Astrocyte (in vitro differentiated cells and primary cell): ENCODE results near the gene MXRA7. TPM values are rescaled to one million over a fixed set of nuclear protein-coding genes. Genes with fewer than 3 reads are reported as not detected.

Source experiments
- DNase-seq: peaks from one replicate; pipeline ENCODE4 v3.0.0-alpha.2; 2010; ENCODE audit warnings: low read depth
- FAIRE-seq: peaks from 2 replicates; lab custom pipeline; 2011; peaks lifted over from hg19 to GRCh38; lab: Jason Lieb, UNC
- H2AFZ ChIP-seq: 2 replicates; pipeline ENCODE4 v1.6.0; 2012; ENCODE audit warnings: low read depth, low read length, inconsistent platforms
- H3K27ac ChIP-seq: 2 replicates; pipeline ENCODE4 v1.5.1; 2011; ENCODE audit warnings: low read depth, low read length, inconsistent platforms
- H3K27me3 ChIP-seq: 2 replicates; pipeline ENCODE4 v1.6.0; 2011; ENCODE audit warnings: low read length, inconsistent platforms; ENCODE audit not compliant: insufficient read depth
- H3K36me3 ChIP-seq: 2 replicates; pipeline ENCODE4 v1.5.1; 2011; ENCODE audit warnings: low read length, inconsistent platforms; ENCODE audit not compliant: insufficient read depth
- H3K4me1 ChIP-seq: 2 replicates; pipeline ENCODE4 v1.5.1; 2011; ENCODE audit warnings: low read length, inconsistent platforms; ENCODE audit not compliant: insufficient read depth
- H3K4me2 ChIP-seq: 2 replicates; pipeline ENCODE4 v1.6.0; 2012; ENCODE audit warnings: low read length, inconsistent platforms
- H3K4me3 ChIP-seq: 2 replicates; pipeline ENCODE4 v1.5.1; 2011; ENCODE audit warnings: low read depth, mild to moderate bottlenecking, low read length, inconsistent platforms; ENCODE audit not compliant: insufficient read depth
- H3K79me2 ChIP-seq: 2 replicates; pipeline ENCODE4 v1.6.0; 2012; ENCODE audit warnings: mild to moderate bottlenecking, low read length, inconsistent platforms; ENCODE audit not compliant: insufficient read depth
- H3K9ac ChIP-seq: 2 replicates; pipeline ENCODE4 v1.6.0; 2012; ENCODE audit warnings: mild to moderate bottlenecking, low read length, inconsistent platforms
- H3K9me3 ChIP-seq: 2 replicates; pipeline ENCODE4 v1.5.1; 2012; ENCODE audit warnings: low read depth, mild to moderate bottlenecking, low read length, inconsistent platforms; ENCODE audit not compliant: insufficient read depth
- H4K20me1 ChIP-seq: 2 replicates; pipeline ENCODE4 v1.6.0; 2012; ENCODE audit warnings: low read length, inconsistent platforms; ENCODE audit not compliant: insufficient read depth
- H3K27ac Mint-ChIP-seq: one replicate; pipeline ENCODE4 v1.8.0; 2021; ENCODE audit warnings: mild to moderate bottlenecking, mixed read lengths; ENCODE audit not compliant: unreplicated experiment
- H3K27me3 Mint-ChIP-seq: one replicate; pipeline ENCODE4 v1.8.0; 2021; ENCODE audit warnings: low read depth, mixed read lengths; ENCODE audit not compliant: unreplicated experiment
- H3K36me3 Mint-ChIP-seq: one replicate; pipeline ENCODE4 v1.8.0; 2021; ENCODE audit warnings: low read depth, mixed read lengths; ENCODE audit not compliant: unreplicated experiment
- H3K4me1 Mint-ChIP-seq: one replicate; pipeline ENCODE4 v1.8.0; 2021; ENCODE audit warnings: low read depth, mixed read lengths; ENCODE audit not compliant: unreplicated experiment
- H3K4me3 Mint-ChIP-seq: one replicate; pipeline ENCODE4 v1.8.0; 2021; ENCODE audit warnings: mild to moderate bottlenecking, moderate library complexity, mixed read lengths; ENCODE audit not compliant: unreplicated experiment
- H3K9me3 Mint-ChIP-seq: one replicate; pipeline ENCODE4 v1.8.0; 2021; ENCODE audit warnings: mild to moderate bottlenecking, mixed read lengths; ENCODE audit not compliant: unreplicated experiment
- EZH2 ChIP-seq: IDR thresholded peaks from 2 replicates; pipeline ENCODE4 v1.6.1; 2012; ENCODE audit warnings: mild to moderate bottlenecking, low read length, inconsistent platforms; ENCODE audit not compliant: insufficient read depth
- total RNA-seq: library from RNA; stranded (reverse); gene quantifications from 2 replicates; pipeline ENCODE4 v1.2.1, GENCODE V29; 2021
- TF ChIP-seq, protein P1 (sequence below): IDR thresholded peaks from 2 replicates; pipeline ENCODE4 v1.5.1; 2011; ENCODE audit warnings: low read depth, mild to moderate bottlenecking, inconsistent platforms, low read length, moderate library complexity; ENCODE audit not compliant: insufficient read depth

The MXRA7 gene
- total RNA-seq, 1 donor from 2014 or later, result 177 TPM

DNA sequence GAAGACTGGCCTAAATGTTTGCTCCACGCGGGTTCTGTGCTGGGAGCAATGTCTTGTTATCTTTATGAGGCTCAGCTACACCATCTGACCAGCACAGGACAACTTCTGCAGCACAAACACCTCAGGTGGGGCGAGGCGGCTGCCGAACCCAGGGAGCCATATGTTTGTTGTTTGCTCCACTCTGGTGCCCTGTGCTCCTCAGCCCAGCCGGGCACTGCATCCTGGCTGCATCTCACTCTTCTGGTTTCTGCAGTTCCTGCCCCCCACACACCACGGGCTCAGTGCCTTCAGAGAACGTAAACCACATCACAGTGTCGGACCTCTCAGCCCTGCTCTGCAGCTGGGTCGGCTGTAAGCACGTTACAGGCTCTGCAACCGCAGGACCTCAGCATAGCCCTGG lies 32.4 kb downstream of the MXRA7 start:
- DNase-seq, result no peak
- no peaks in the 10 kb centered on the region for H3K9me3 ChIP-seq
- peaks cover 23% of the 10 kb centered on the region for H3K4me1 ChIP-seq
- Mint-ChIP-seq H3K4me1 (peaks cover 13% of the 10 kb centered on the region), H3K4me3 (no peak overlapping the region), H3K9me3 (no peaks in the 10 kb centered on the region), H3K36me3 (peaks cover 15% of the 10 kb centered on the region), H3K27me3 (no peaks in the 10 kb centered on the region), H3K27ac (no peak overlapping the region)
- no peak overlapping the region for H3K9ac ChIP-seq
- TF ChIP-seq, protein P1, sequence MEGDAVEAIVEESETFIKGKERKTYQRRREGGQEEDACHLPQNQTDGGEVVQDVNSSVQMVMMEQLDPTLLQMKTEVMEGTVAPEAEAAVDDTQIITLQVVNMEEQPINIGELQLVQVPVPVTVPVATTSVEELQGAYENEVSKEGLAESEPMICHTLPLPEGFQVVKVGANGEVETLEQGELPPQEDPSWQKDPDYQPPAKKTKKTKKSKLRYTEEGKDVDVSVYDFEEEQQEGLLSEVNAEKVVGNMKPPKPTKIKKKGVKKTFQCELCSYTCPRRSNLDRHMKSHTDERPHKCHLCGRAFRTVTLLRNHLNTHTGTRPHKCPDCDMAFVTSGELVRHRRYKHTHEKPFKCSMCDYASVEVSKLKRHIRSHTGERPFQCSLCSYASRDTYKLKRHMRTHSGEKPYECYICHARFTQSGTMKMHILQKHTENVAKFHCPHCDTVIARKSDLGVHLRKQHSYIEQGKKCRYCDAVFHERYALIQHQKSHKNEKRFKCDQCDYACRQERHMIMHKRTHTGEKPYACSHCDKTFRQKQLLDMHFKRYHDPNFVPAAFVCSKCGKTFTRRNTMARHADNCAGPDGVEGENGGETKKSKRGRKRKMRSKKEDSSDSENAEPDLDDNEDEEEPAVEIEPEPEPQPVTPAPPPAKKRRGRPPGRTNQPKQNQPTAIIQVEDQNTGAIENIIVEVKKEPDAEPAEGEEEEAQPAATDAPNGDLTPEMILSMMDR, result no peak
- no peak for TF ChIP-seq EZH2
- H3K4me3 ChIP-seq, result no peak overlapping the region
- H3K36me3 ChIP-seq, result peaks cover 5% of the 10 kb centered on the region
- H3K79me2 ChIP-seq, result no peaks in the 10 kb centered on the region
- FAIRE-seq, result no peak
- no peak overlapping the region for H3K27ac ChIP-seq
- no peaks in the 10 kb centered on the region for H3K27me3 ChIP-seq
- H2AFZ ChIP-seq, result no peak overlapping the region
- H3K4me2 ChIP-seq, result no peak overlapping the region
- H4K20me1 ChIP-seq, result peaks cover 30% of the 10 kb centered on the region

DNA sequence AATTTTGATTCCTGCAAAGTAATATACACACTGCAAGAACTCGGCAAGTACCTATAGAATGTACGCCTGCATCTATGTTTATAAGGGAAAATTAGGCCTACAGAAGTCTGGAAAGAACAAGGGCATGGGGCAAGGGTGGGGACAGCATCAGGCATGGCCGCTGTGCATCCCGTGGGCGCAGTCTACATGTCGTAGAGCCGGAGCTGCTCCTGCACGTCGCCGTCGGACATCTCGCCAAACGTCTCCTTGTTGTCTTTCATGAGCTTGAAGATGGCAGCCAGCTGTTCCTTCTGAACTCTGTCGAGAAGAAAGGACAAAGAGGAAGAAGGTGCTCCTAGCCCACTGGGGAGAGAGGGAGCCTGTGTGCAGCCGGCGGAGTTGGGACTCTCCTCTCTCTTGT lies 33.4 kb downstream of the MXRA7 start:
- Mint-ChIP-seq H3K27me3 (no peaks in the 10 kb centered on the region), H3K36me3 (peaks cover 17% of the 10 kb centered on the region), H3K27ac (no peak overlapping the region), H3K4me3 (no peak overlapping the region), H3K4me1 (peaks cover 15% of the 10 kb centered on the region), H3K9me3 (no peaks in the 10 kb centered on the region)
- no peak for DNase-seq
- Histone ChIP-seq H2AFZ (no peak overlapping the region), H3K27me3 (no peaks in the 10 kb centered on the region), H4K20me1 (peaks cover 21% of the 10 kb centered on the region), H3K9me3 (no peaks in the 10 kb centered on the region), H3K36me3 (peaks cover 5% of the 10 kb centered on the region), H3K4me2 (no peak overlapping the region), H3K4me1 (peaks cover 17% of the 10 kb centered on the region), H3K79me2 (no peaks in the 10 kb centered on the region), H3K27ac (no peak overlapping the region), H3K9ac (no peak overlapping the region), H3K4me3 (no peak overlapping the region)
- no peak for FAIRE-seq
- no peak for TF ChIP-seq EZH2
- TF ChIP-seq, protein P1, result no peak

DNA sequence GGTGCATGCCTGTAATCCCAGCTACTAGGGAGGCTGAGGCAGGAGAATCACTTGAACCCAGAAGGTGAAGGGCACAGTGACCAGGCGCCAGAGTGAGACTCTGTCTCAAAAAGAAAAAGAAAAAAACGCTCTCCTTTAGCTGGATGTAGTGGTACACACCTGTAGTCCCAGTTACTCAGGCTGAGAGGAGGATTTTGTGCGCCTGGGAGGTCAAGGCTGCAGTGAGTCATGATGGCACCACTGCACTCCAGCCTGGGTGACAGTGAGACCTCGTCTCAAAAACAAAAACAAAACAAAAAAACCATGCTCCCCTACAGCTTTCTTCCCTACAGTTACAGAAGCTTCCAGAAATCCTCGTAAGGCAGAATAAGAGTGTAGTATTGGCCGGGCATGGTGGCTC lies 34.1 kb downstream of the MXRA7 start:
- no peak overlapping the region for H3K4me2 ChIP-seq
- no peak for TF ChIP-seq EZH2
- TF ChIP-seq, protein P1, result no peak

More for the DNA sequence above, 34.1 kb downstream of the MXRA7 start:
- Mint-ChIP-seq H3K4me3 (no peak overlapping the region), H3K27ac (no peak overlapping the region), H3K27me3 (no peaks in the 10 kb centered on the region), H3K4me1 (peaks cover 12% of the 10 kb centered on the region), H3K9me3 (no peaks in the 10 kb centered on the region), H3K36me3 (peaks cover 13% of the 10 kb centered on the region)
- Histone ChIP-seq H3K4me3 (no peak overlapping the region), H3K9ac (no peak overlapping the region), H3K79me2 (no peaks in the 10 kb centered on the region), H2AFZ (no peak overlapping the region), H3K27me3 (no peaks in the 10 kb centered on the region), H3K36me3 (no peaks in the 10 kb centered on the region), H3K9me3 (no peaks in the 10 kb centered on the region), H3K4me1 (peaks cover 12% of the 10 kb centered on the region), H3K27ac (no peak overlapping the region), H4K20me1 (peaks cover 13% of the 10 kb centered on the region)
- FAIRE-seq (no peak), DNase-seq (no peak)
